Liver (tissue), 9 donors: ENCODE measurements around the gene NACA. TPM values are rescaled to one million over a fixed set of nuclear protein-coding genes. Genes with fewer than 3 reads are reported as not detected.

ENCODE experiments used
- DNase-seq: peaks from one replicate; pipeline ENCODE4 v3.0.0-alpha.2; 2017; ENCODE audit warnings: low spot score
- H3K27ac ChIP-seq, 2 donors: one replicate each; pipeline ENCODE4 v1.7.0; 2013; ENCODE audit warnings: inconsistent platforms in 2 of 2, low read length in 2 of 2, control low read depth in 1 of 2, low read depth in 1 of 2, mild to moderate bottlenecking in 1 of 2
- H3K27me3 ChIP-seq, 4 donors: one replicate each; pipeline versions ENCODE4 v1.6.1 to v1.7.0; 2013; ENCODE audit warnings: low read length in 3 of 4, inconsistent platforms in 1 of 4, mild to moderate bottlenecking in 1 of 4, moderate library complexity in 1 of 4; ENCODE audit not compliant: control insufficient read depth in 4 of 4, insufficient read depth in 4 of 4
- H3K36me3 ChIP-seq, 4 donors: one replicate each; pipeline versions ENCODE4 v1.6.1 to v1.7.0; 2013; ENCODE audit warnings: low read length in 3 of 4, mild to moderate bottlenecking in 3 of 4, low read depth in 1 of 4, moderate library complexity in 1 of 4; ENCODE audit not compliant: control insufficient read depth in 4 of 4, insufficient read depth in 3 of 4
- H3K4me1 ChIP-seq, 4 donors: one replicate each; pipeline versions ENCODE4 v1.6.1 to v1.7.0; 2013; ENCODE audit warnings: low read length in 3 of 4, mild to moderate bottlenecking in 3 of 4, moderate library complexity in 1 of 4; ENCODE audit not compliant: control insufficient read depth in 4 of 4, insufficient read depth in 4 of 4
- H3K4me3 ChIP-seq, 3 donors: one replicate each; pipeline versions ENCODE4 v1.6.1 to v1.7.0; 2013; ENCODE audit warnings: low read length in 3 of 3, control low read depth in 1 of 3, low read depth in 1 of 3, mild to moderate bottlenecking in 1 of 3
- H3K9ac ChIP-seq, 2 donors: one replicate each; pipeline ENCODE4 v1.7.0; 2013; ENCODE audit warnings: low read length in 2 of 2, mild to moderate bottlenecking in 2 of 2, moderate library complexity in 2 of 2, control low read depth in 1 of 2, low read depth in 1 of 2
- H3K9me3 ChIP-seq, 4 donors: one replicate each; pipeline versions ENCODE4 v1.6.1 to v1.7.0; 2013; ENCODE audit warnings: low read length in 3 of 4; ENCODE audit not compliant: control insufficient read depth in 4 of 4
- ATF3 ChIP-seq: IDR thresholded peaks from 2 replicates; pipeline ENCODE4 v1.6.1; 2016; ENCODE audit warnings: antibody characterized with exemption
- CTCF ChIP-seq: fragments of 150-350 bp; IDR thresholded peaks from 2 replicates; pipeline ENCODE4 v1.5.1; 2017; ENCODE audit warnings: improper control_type of control experiment, low read depth, low read length; ENCODE audit not compliant: missing input control
- EGR1 ChIP-seq, 2 donors: IDR thresholded peaks; 2 replicates each; pipeline ENCODE4 v1.6.1; 2016 to 2018; ENCODE audit warnings: antibody characterized with exemption in 2 of 2, low read depth in 2 of 2
- FOXA1 ChIP-seq: IDR thresholded peaks from 2 replicates; pipeline ENCODE4 v1.6.1; 2016; ENCODE audit warnings: antibody characterized with exemption
- FOXA2 ChIP-seq: IDR thresholded peaks from 2 replicates; pipeline ENCODE4 v1.6.1; 2016; ENCODE audit warnings: antibody characterized with exemption
- GABPA ChIP-seq, 2 donors: IDR thresholded peaks in 1 of 2; conservative IDR thresholded peaks in 1 of 2; 2 replicates each; pipeline ENCODE4 v1.6.1; 2016; ENCODE audit warnings: antibody characterized with exemption in 2 of 2, mild to moderate bottlenecking in 1 of 2, moderate library complexity in 1 of 2
- HNF4A ChIP-seq, 2 donors: conservative IDR thresholded peaks; 2 replicates each; pipeline ENCODE4 v1.6.1; 2016; ENCODE audit warnings: antibody characterized with exemption in 2 of 2, mild to moderate bottlenecking in 2 of 2
- JUND ChIP-seq, 2 donors: IDR thresholded peaks; 2 replicates each; pipeline ENCODE4 v1.6.1; 2016; ENCODE audit warnings: antibody characterized with exemption in 2 of 2
- MAX ChIP-seq: IDR thresholded peaks from 2 replicates; pipeline ENCODE4 v1.6.1; 2016; ENCODE audit warnings: antibody characterized with exemption
- NR2F2 ChIP-seq: IDR thresholded peaks from 2 replicates; pipeline ENCODE4 v1.6.1; 2016; ENCODE audit warnings: antibody characterized with exemption
- RAD21 ChIP-seq, 2 donors: IDR thresholded peaks; 2 replicates each; pipeline ENCODE4 v1.6.1; 2016; ENCODE audit warnings: antibody characterized with exemption in 2 of 2, mild to moderate bottlenecking in 2 of 2
- REST ChIP-seq: IDR thresholded peaks from 2 replicates; pipeline ENCODE4 v1.6.1; 2016; ENCODE audit warnings: antibody characterized with exemption, mild to moderate bottlenecking
- SP1 ChIP-seq: IDR thresholded peaks from 2 replicates; pipeline ENCODE4 v1.6.1; 2018; ENCODE audit warnings: antibody characterized with exemption, mild to moderate bottlenecking
- TAF1 ChIP-seq: conservative IDR thresholded peaks from 2 replicates; pipeline ENCODE4 v1.6.1; 2016; ENCODE audit warnings: antibody characterized with exemption, mild to moderate bottlenecking
- YY1 ChIP-seq: IDR thresholded peaks from 2 replicates; pipeline ENCODE4 v1.6.1; 2016; ENCODE audit warnings: antibody characterized with exemption, mild to moderate bottlenecking
- ZBTB33 ChIP-seq: IDR thresholded peaks from 2 replicates; pipeline ENCODE4 v1.6.1; 2016; ENCODE audit warnings: antibody characterized with exemption
- WGBS: extraction: QIAGEN DNeasy Blood & Tissue Kit; methylation state at CpG from one replicate; pipeline ENCODE4 v1.1.7; 2013; 5-methylcytosine and 5-hydroxymethylcytosine counted together
- polyA plus RNA-seq, 2 donors: library from polyadenylated mRNA; stranded (reverse) in 1 of 2; unstranded in 1 of 2; fragments of 200-250 nt in 1 of 2; fragments of >200 nt in 1 of 2; fragmentation: Nextera tagmentation in 1 of 2; extraction: Ambion mirVana in 1 of 2; gene quantifications; one replicate each; pipeline versions ENCODE4 v1.2.1 to v1.2.3, GENCODE V29; 2013 to 2015
- total RNA-seq, 2 donors: library from RNA; depleted of rRNA; stranded (reverse); fragments of >200 nt; gene quantifications; one replicate each; pipeline ENCODE4 v1.2.3, GENCODE V29; 2014
- donor health status: healthy.
- donor health status: healthy.
- donor health status: healthy.
- donor health status: healthy.
- donor health status: healthy.

NACA gene
- total and polyA plus RNA-seq, 4 donors, result 365 to 695 (median 456) TPM

GRCh38 chr12:56753566-56753965, 28.5 kb upstream of the NACA start:
- Histone ChIP-seq H3K36me3 (no peaks in the 10 kb centered on the region), H3K27me3 (no peaks in the 10 kb centered on the region), H3K4me1 (peaks cover 0 to 32% (median 16%) of the 10 kb centered on the region in 4 donors), H3K9me3 (no peaks in the 10 kb centered on the region), H3K27ac (no peak overlapping the region), H3K4me3 (no peak overlapping the region), H3K9ac (no peak overlapping the region)
- no peak for DNase-seq
- 100% methylated on average over 1 of the region's 1 CpG for WGBS
- TF ChIP-seq JUND (IDR thresholded peaks at IDR 0.05) (no peak), CTCF (no peak), NR2F2 (no peak), ATF3 (no peak), ZBTB33 (no peak), FOXA2 (no peak), EGR1 (IDR thresholded peaks at IDR 0.05; ENCODE audit: low read depth in 2 of 2) (no peak), RAD21 (IDR thresholded peaks at IDR 0.05) (no peak), FOXA1 (no peak), GABPA (IDR thresholded peaks at IDR 0.05 in 1 of 2, conservative IDR thresholded peaks at IDR 0.05 in 1 of 2) (no peak), REST (no peak), MAX (no peak)

GRCh38 chr12:56751712-56752598, 26.9 kb upstream of the NACA start, which contains the start of gene PRIM1:
Gene PRIM1, minus strand, starts transcription at chr12:56752323. Its CDS starts 25 bp downstream, at chr12:56752298.
- peaks cover 0 to 21% (median 12%) of the 10 kb centered on the region in 4 donors for H3K4me1 ChIP-seq
- H3K4me3 ChIP-seq, result peak within 1 kb of the TSS; percentile 77 to 85 (median 77)
- H3K27me3 ChIP-seq, result no peaks in the 10 kb centered on the region
- H3K9ac ChIP-seq, result peak within 1 kb of the TSS; percentile 56 to 86
- no peaks in the 10 kb centered on the region for H3K36me3 ChIP-seq
- WGBS, result under 1% methylated on average over 64 of the region's 64 CpGs
- peak within 1 kb of the TSS; percentile 53 to 67 for H3K27ac ChIP-seq
- no peaks in the 10 kb centered on the region for H3K9me3 ChIP-seq
- peak; percentile 87 for DNase-seq
- TF ChIP-seq ZBTB33, result no peak
- peak; percentile 14 for TF ChIP-seq CTCF
- TF ChIP-seq TAF1, result peak; percentile 41
- TF ChIP-seq ATF3, result no peak
- TF ChIP-seq NR2F2, result no peak
- no peak for TF ChIP-seq FOXA2
- peak in 1 of 2 donors; percentile 15 for TF ChIP-seq EGR1 (IDR thresholded peaks at IDR 0.05; ENCODE audit: low read depth in 2 of 2)
- TF ChIP-seq SP1, result peak; percentile 15
- TF ChIP-seq JUND (IDR thresholded peaks at IDR 0.05), result no peak
- peak in 1 of 2 donors; percentile 23 for TF ChIP-seq HNF4A (conservative IDR thresholded peaks at IDR 0.05)
- TF ChIP-seq YY1, result peak; percentile 72
- TF ChIP-seq FOXA1, result no peak
- TF ChIP-seq RAD21 (IDR thresholded peaks at IDR 0.05), result peak; percentile 16 to 20
- TF ChIP-seq GABPA (IDR thresholded peaks at IDR 0.05 in 1 of 2, conservative IDR thresholded peaks at IDR 0.05 in 1 of 2), result peak in 1 of 2 donors; percentile 38
